IMR-90 (cell line): ENCODE results near the gene CNPY1. TPM values are rescaled to one million over a fixed set of nuclear protein-coding genes. Genes with fewer than 3 reads are reported as not detected.

Experiments
- ATAC-seq: fragments of 200-7000 bp; cut with Tn5 transposase; 2 replicates; pipeline ENCODE4 v1.9.1; 2020; ENCODE audit warnings: low read depth, mild to moderate bottlenecking, moderate library complexity
- BruUV-seq: library from RNA; stranded (reverse); fragments of 400-500 nt; replicated peaks from 2 replicates; lab custom pipeline; 2021; lab: Mats Ljungman, UMichigan
- CTCF ChIA-PET: fragments of 300-600 bp; formaldehyde crosslinking; extraction: SDS; loops from one replicate; lab custom pipeline; 2021; ENCODE audit warnings: antibody characterized with exemption; lab: Yijun Ruan, JAX
- POLR2A ChIA-PET: fragments of 300-600 bp; sonication (Branson Sonifier 250); formaldehyde crosslinking; loops from one replicate; lab custom pipeline; 2022; ENCODE audit warnings: antibody characterized with exemption; ENCODE audit not compliant: unreplicated experiment; lab: Charles Lee
- DNase-seq: peaks from one replicate; pipeline ENCODE4 v3.0.0; 2013
- H2AFZ ChIP-seq: replicated peaks from 2 replicates; pipeline ENCODE3; 2013; ENCODE audit warnings: low read length, mild to moderate bottlenecking; ENCODE audit not compliant: poor library complexity
- H2AK5ac ChIP-seq: 2 replicates; pipeline ENCODE4 v1.6.1; 2013; ENCODE audit warnings: low read depth, low read length, inconsistent platforms
- H2AK9ac ChIP-seq: replicated peaks from 2 replicates; pipeline ENCODE3; 2013; ENCODE audit warnings: mild to moderate bottlenecking, low read depth, low read length, moderate library complexity; ENCODE audit not compliant: poor library complexity
- H2BK120ac ChIP-seq: 2 replicates; pipeline ENCODE4 v1.6.1; 2013; ENCODE audit warnings: low read depth, low read length, inconsistent platforms
- H2BK15ac ChIP-seq: 3 replicates; pipeline ENCODE4 v1.6.1; 2013; ENCODE audit warnings: low read depth, low read length, inconsistent platforms
- H2BK20ac ChIP-seq: 2 replicates; pipeline ENCODE4 v1.6.1; 2013; ENCODE audit warnings: low read depth, mild to moderate bottlenecking, inconsistent platforms, low read length, moderate library complexity
- H2BK5ac ChIP-seq: 2 replicates; pipeline ENCODE4 v1.6.1; 2013; ENCODE audit warnings: mild to moderate bottlenecking, low read depth, low read length, inconsistent platforms; ENCODE audit not compliant: poor library complexity, severe bottlenecking
- H3K14ac ChIP-seq: replicated peaks from 2 replicates; pipeline ENCODE4 v1.6.1; 2013; ENCODE audit warnings: low read depth, low read length, inconsistent platforms
- H3K18ac ChIP-seq: 2 replicates; pipeline ENCODE4 v1.6.1; 2013; ENCODE audit warnings: low read depth, low read length, control low read depth
- H3K23ac ChIP-seq: 2 replicates; pipeline ENCODE4 v1.6.1; 2013; ENCODE audit warnings: low read depth, low read length, inconsistent platforms
- H3K27ac ChIP-seq: 2 replicates; pipeline ENCODE4 v1.5.1; 2013; ENCODE audit warnings: mild to moderate bottlenecking, control low read depth, low read length; ENCODE audit not compliant: insufficient read depth
- H3K27me3 ChIP-seq: 2 replicates; pipeline ENCODE4 v1.6.1; 2013; ENCODE audit warnings: low read length; ENCODE audit not compliant: control insufficient read depth, insufficient read depth
- H3K36me3 ChIP-seq: 2 replicates; pipeline ENCODE4 v1.6.1; 2013; ENCODE audit warnings: low read length, mixed read lengths; ENCODE audit not compliant: control insufficient read depth, insufficient read depth
- H3K4ac ChIP-seq: 2 replicates; pipeline ENCODE4 v1.6.1; 2013; ENCODE audit warnings: low read depth, low read length, inconsistent platforms
- H3K4me1 ChIP-seq: 2 replicates; pipeline ENCODE4 v1.6.1; 2013; ENCODE audit warnings: low read length, mixed read lengths; ENCODE audit not compliant: control insufficient read depth, insufficient read depth
- H3K4me2 ChIP-seq: 2 replicates; pipeline ENCODE4 v1.6.1; 2013; ENCODE audit warnings: low read depth, mild to moderate bottlenecking, control low read depth, low read length, moderate library complexity
- H3K4me3 ChIP-seq: 2 replicates; pipeline ENCODE4 v1.5.1; 2013; ENCODE audit warnings: low read depth, mild to moderate bottlenecking, control low read depth, low read length, moderate library complexity; ENCODE audit not compliant: insufficient read depth
- H3K56ac ChIP-seq: 2 replicates; pipeline ENCODE4 v1.6.1; 2013; ENCODE audit warnings: low read length, inconsistent platforms; ENCODE audit not compliant: insufficient read depth; ENCODE audit errors: extremely low read depth
- H3K79me1 ChIP-seq, 2 experiments: 2 replicates each; pipeline ENCODE4 v1.6.1; 2013; ENCODE audit warnings: low read length in 2 of 2, inconsistent platforms in 1 of 2, low read depth in 1 of 2
- H3K9ac ChIP-seq: 2 replicates; pipeline ENCODE4 v1.6.1; 2013; ENCODE audit warnings: low read depth, low read length, control low read depth
- H3K9me1 ChIP-seq: 2 replicates; pipeline ENCODE4 v1.6.1; 2013; ENCODE audit warnings: low read length, inconsistent platforms; ENCODE audit not compliant: insufficient read depth
- H3K9me3 ChIP-seq: 2 replicates; pipeline ENCODE4 v1.6.1; 2013; ENCODE audit warnings: low read length; ENCODE audit not compliant: control insufficient read depth, insufficient read depth
- H4K20me1 ChIP-seq: 2 replicates; pipeline ENCODE4 v1.6.1; 2013; ENCODE audit warnings: low read length, inconsistent platforms; ENCODE audit not compliant: insufficient read depth
- H4K5ac ChIP-seq: 2 replicates; pipeline ENCODE4 v1.6.1; 2013; ENCODE audit warnings: mild to moderate bottlenecking, low read depth, low read length, control low read depth
- H4K8ac ChIP-seq, 2 experiments: 2 replicates each; pipeline ENCODE4 v1.6.1; 2013; ENCODE audit warnings: low read depth in 2 of 2, low read length in 2 of 2, control low read depth in 1 of 2, inconsistent platforms in 1 of 2
- H4K91ac ChIP-seq: 2 replicates; pipeline ENCODE4 v1.6.1; 2013; ENCODE audit warnings: low read depth, low read length, inconsistent platforms; ENCODE audit not compliant: insufficient read depth
- BHLHE40 ChIP-seq: fragments of 150-350 bp; IDR thresholded peaks from 2 replicates; pipeline ENCODE4 v1.6.1; 2016; ENCODE audit warnings: mild to moderate bottlenecking, low read depth, low read length
- CTCF ChIP-seq: conservative IDR thresholded peaks from 2 replicates; pipeline ENCODE4 v1.5.1; 2012; ENCODE audit warnings: mild to moderate bottlenecking, low read depth, low read length, improper control_type of control experiment
- FOS ChIP-seq: fragments of 150-350 bp; IDR thresholded peaks from 2 replicates; pipeline ENCODE4 v1.6.1; 2016; ENCODE audit warnings: low read depth, low read length
- MAZ ChIP-seq: IDR thresholded peaks from 2 replicates; pipeline ENCODE4 v1.6.1; 2012; ENCODE audit warnings: low read depth, mild to moderate bottlenecking, low read length, improper control_type of control experiment, moderate library complexity, borderline replicate concordance
- NFE2L2 ChIP-seq: fragments of 150-350 bp; IDR thresholded peaks from 2 replicates; pipeline ENCODE4 v1.6.1; 2016; ENCODE audit warnings: low read depth, mild to moderate bottlenecking, low read length
- POLR2A ChIP-seq: IDR thresholded peaks from 2 replicates; pipeline ENCODE4 v1.6.1; 2012; ENCODE audit warnings: mild to moderate bottlenecking, low read depth, low read length
- SMC3 ChIP-seq: fragments of 150-350 bp; IDR thresholded peaks from 2 replicates; pipeline ENCODE4 v1.6.1; 2016; ENCODE audit warnings: low read depth, mild to moderate bottlenecking, antibody characterized with exemption, low read length, moderate library complexity
- WGBS, 2 experiments: methylation state at CpG; one replicate each; pipeline versions ENCODE4 v1.1.5 to v1.1.7; 2013; ENCODE audit warnings: missing lambda C conversion rate in 2 of 2; ENCODE audit not compliant: insufficient read length in 1 of 2; ENCODE audit errors: extremely low coverage in 2 of 2; 5-methylcytosine and 5-hydroxymethylcytosine counted together
- dilution Hi-C: fragments of 300-500 bp; cut with HindIII; formaldehyde crosslinking; loops from one replicate; pipeline ENCODE4 v1.14.3; 2018; ENCODE audit warnings: low sequenced_read_pairs; ENCODE audit not compliant: unreplicated experiment
- in situ Hi-C: fragments of 300-500 bp; cut with MboI; formaldehyde crosslinking; loops from 3 replicates; pipeline ENCODE4 v1.14.3; 2019; ENCODE audit warnings: low sequenced_read_pairs, inconsistent platforms, mixed read lengths
- intact Hi-C: fragments of 100-400 bp; cut with micrococcal nuclease; formaldehyde crosslinking; loops from 2 replicates; pipeline ENCODE4 v1.10.0; 2022
- polyA plus RNA-seq, 3 experiments: library from polyadenylated mRNA; depleted of rRNA; stranded (reverse); fragments of >200 nt; gene quantifications; 2 replicates each; pipeline ENCODE4 v1.2.3, GENCODE V29; 2012; ENCODE audit warnings: low replicate concordance in 1 of 3
- total RNA-seq: library from RNA; depleted of rRNA; stranded (reverse); fragments of >200 nt; gene quantifications from 2 replicates; pipeline ENCODE4 v1.2.3, GENCODE V29; 2012
- TF ChIP-seq, protein P1 (sequence below): fragments of 150-350 bp; IDR thresholded peaks from 2 replicates; pipeline ENCODE4 v1.6.1; 2017; ENCODE audit warnings: mild to moderate bottlenecking, antibody characterized with exemption, low read length, low read depth

The CNPY1 gene
- total and polyA plus RNA-seq, 2 of the 4 experiments (the other 2 are of a cell fraction) = not detected

GRCh38 chr7:155569681-155570080 is 23.3 kb upstream of the CNPY1 start:
- Histone ChIP-seq H4K20me1 (no peaks in the 10 kb centered on the region), H3K4ac (no peak overlapping the region), H3K14ac (no peak overlapping the region), H3K27ac (no peak overlapping the region), H3K18ac (no peak overlapping the region), H4K8ac (no peak overlapping the region), H3K4me1 (no peaks in the 10 kb centered on the region), H3K27me3 (no peaks in the 10 kb centered on the region; the same call in 1 of the 2 replicates), H2AK5ac (no peak overlapping the region), H2BK20ac (no peak overlapping the region), H3K23ac (no peak overlapping the region), H3K79me1 (no peaks in the 10 kb centered on the region), H4K91ac (no peak overlapping the region), H3K9me3 (no peaks in the 10 kb centered on the region), H3K4me2 (no peak overlapping the region), H2BK120ac (no peak overlapping the region), H2AFZ (no peak overlapping the region), H3K4me3 (no peak overlapping the region), H3K9me1 (no peaks in the 10 kb centered on the region), H2BK15ac (no peak overlapping the region), H3K36me3 (no peaks in the 10 kb centered on the region), H4K5ac (no peak overlapping the region), H3K56ac (no peak overlapping the region), H3K9ac (no peak overlapping the region), H2AK9ac (no peak overlapping the region), H2BK5ac (no peak overlapping the region)
- DNase-seq (no peak), ATAC-seq (no peak)
- ChIA-PET CTCF (no interaction called here), POLR2A (no interaction called here)
- intact Hi-C loops = no loop called here
- TF ChIP-seq MAZ = no peak
- no peak for TF ChIP-seq FOS
- TF ChIP-seq POLR2A = no peak
- TF ChIP-seq, protein P1, sequence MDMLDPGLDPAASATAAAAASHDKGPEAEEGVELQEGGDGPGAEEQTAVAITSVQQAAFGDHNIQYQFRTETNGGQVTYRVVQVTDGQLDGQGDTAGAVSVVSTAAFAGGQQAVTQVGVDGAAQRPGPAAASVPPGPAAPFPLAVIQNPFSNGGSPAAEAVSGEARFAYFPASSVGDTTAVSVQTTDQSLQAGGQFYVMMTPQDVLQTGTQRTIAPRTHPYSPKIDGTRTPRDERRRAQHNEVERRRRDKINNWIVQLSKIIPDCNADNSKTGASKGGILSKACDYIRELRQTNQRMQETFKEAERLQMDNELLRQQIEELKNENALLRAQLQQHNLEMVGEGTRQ = no peak
- no peak for TF ChIP-seq NFE2L2
- TF ChIP-seq CTCF = no peak
- no peak for TF ChIP-seq SMC3
- no peak for TF ChIP-seq BHLHE40
- BruUV-seq = no TSS peak
- in situ Hi-C loops = no loop called here
- dilution Hi-C loops = no loop called here
- WGBS, 2 experiments = 31% methylated on average over 5 of the region's 11 CpGs; no CpG with 5 or more reads in 1 of the 2 experiments
